Measurements from ENCODE around the gene LRRTM1. TPM values are rescaled to one million over a fixed set of nuclear protein-coding genes. Genes with fewer than 3 reads are reported as not detected.

The LRRTM1 gene
- total and polyA plus RNA-seq, 3 experiments from 2014 or later: not detected

DNA sequence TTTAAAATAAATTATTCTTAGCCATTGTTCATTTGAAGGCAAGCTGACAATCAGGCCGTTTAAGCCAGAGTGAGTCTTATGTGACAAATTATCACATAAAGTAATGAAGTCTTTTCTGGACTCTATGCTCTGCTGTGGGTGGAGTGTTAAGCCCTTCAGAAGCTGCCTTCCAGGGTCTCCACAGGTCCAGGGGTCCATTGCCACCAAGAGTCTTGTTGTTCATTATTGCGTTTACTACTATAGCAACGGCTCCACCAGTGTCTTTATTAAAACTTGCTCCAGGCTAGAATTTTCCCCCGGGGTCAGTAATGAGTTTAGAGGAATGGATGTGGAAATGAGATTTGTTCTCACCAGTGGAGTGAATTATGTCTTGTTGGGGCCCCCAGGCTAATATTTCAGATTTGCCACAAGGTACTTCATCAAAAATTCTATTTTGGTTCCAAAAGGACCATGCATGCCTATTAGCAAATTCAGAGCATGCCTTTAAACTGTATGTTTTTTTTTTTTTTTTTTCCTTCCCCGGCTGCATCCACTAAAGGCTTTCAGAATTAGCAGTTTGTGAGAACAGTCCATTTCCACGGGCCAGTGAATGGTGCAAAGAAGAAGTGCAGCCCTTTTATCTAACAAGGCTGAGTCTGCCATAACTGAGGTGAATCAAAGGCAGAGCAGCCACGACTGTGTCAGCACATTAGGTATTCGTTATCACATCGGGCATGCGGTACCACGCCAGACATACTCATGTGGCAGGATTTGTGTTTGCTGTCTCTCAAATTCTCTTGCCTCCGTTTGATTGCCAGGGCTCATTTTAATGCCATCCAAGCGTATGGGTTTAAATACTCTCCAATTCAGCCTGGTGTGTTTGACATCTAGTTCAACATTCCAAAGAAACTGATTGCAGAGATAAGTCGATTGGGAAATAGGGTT is 26.2 kb upstream of the LRRTM1 start:
- no peak overlapping the region for H3K4me3 Mint-ChIP-seq

DNA sequence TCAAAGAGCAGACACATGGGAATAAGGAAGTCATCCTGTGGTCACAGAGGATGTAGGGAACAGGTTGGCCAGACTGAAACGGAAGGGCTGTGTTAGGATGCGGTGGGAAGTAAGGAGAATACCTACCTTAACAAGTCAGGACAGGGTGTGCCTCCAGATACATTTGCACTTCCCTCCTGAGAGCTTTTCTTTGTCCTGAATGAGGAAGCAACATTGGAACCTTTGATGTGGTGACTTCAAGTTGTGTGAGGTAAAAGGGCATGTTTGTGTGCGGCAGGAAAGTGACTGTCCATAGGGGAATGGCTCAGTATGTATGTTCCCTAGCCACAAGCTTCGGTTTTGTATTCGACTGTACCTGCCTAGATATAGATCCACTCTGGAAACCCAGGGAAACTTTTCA is 24.9 kb upstream of the LRRTM1 start:
- H3K9me3 Mint-ChIP-seq: peaks cover 3 to 14% (median 6%) of the 10 kb centered on the region in 5 donors
- Histone ChIP-seq H3K4me1 (ENCODE audit: insufficient read depth, low read length) (no peaks in the 10 kb centered on the region), H3K4me3 (ENCODE audit: low read length) (no peak overlapping the region), H3K27me3 (ENCODE audit: insufficient read depth, low read length, poor library complexity, severe bottlenecking) (no peaks in the 10 kb centered on the region), H3K9me3 (ENCODE audit: low read length) (no peaks in the 10 kb centered on the region), H3K27ac (ENCODE audit: low read depth, low read length) (no peak overlapping the region), H3K36me3 (ENCODE audit: insufficient read depth, low read length) (no peaks in the 10 kb centered on the region)
- ChIA-PET CTCF (no interaction called here), POLR2A (no interaction called here)
- no peak overlapping the region for H3K4me3 Mint-ChIP-seq
- H3K4me1 Mint-ChIP-seq: no peaks in the 10 kb centered on the region
- H3K27me3 Mint-ChIP-seq: peaks cover 0 to 1% of the 10 kb centered on the region in 2 donors
- no peaks in the 10 kb centered on the region for H3K36me3 Mint-ChIP-seq
- no peak overlapping the region for H3K27ac Mint-ChIP-seq
- no peak for DNase-seq

More for the DNA sequence above, 26.2 kb upstream of the LRRTM1 start:
- peaks cover 3 to 14% (median 6%) of the 10 kb centered on the region in 5 donors for H3K9me3 Mint-ChIP-seq
- peaks cover 0 to 1% of the 10 kb centered on the region in 2 donors for H3K27me3 Mint-ChIP-seq
- CTCF ChIA-PET: no interaction called here
- H3K4me1 Mint-ChIP-seq: no peaks in the 10 kb centered on the region
- H3K27ac Mint-ChIP-seq: no peak overlapping the region
- Histone ChIP-seq H3K9me3 (ENCODE audit: low read length) (no peaks in the 10 kb centered on the region), H3K4me1 (ENCODE audit: insufficient read depth, low read length) (no peaks in the 10 kb centered on the region), H3K36me3 (ENCODE audit: insufficient read depth, low read length) (no peaks in the 10 kb centered on the region), H3K4me3 (ENCODE audit: low read length) (no peak overlapping the region), H3K27me3 (ENCODE audit: insufficient read depth, low read length, poor library complexity, severe bottlenecking) (no peaks in the 10 kb centered on the region), H3K27ac (ENCODE audit: low read depth, low read length) (no peak overlapping the region)
- POLR2A ChIA-PET: no interaction called here
- no peaks in the 10 kb centered on the region for H3K36me3 Mint-ChIP-seq
- no peak for DNase-seq

- no peak for DNase-seq
- no peak overlapping the region for H3K27ac ChIP-seq (ENCODE audit: low read depth, low read length)
- peaks cover 0 to 11% (median 6%) of the 10 kb centered on the region in 5 donors for H3K9me3 Mint-ChIP-seq
- H3K27ac Mint-ChIP-seq: no peak overlapping the region
- no peaks in the 10 kb centered on the region for H3K36me3 ChIP-seq (ENCODE audit: insufficient read depth, low read length)
- no peak overlapping the region for H3K4me3 Mint-ChIP-seq
- H3K4me1 ChIP-seq (ENCODE audit: insufficient read depth, low read length): no peaks in the 10 kb centered on the region
- H3K27me3 ChIP-seq (ENCODE audit: insufficient read depth, low read length, poor library complexity, severe bottlenecking): no peaks in the 10 kb centered on the region
- peaks cover 0 to 1% of the 10 kb centered on the region in 2 donors for H3K27me3 Mint-ChIP-seq
- no peak overlapping the region for H3K4me3 ChIP-seq (ENCODE audit: low read length)
- H3K9me3 ChIP-seq (ENCODE audit: low read length): no peaks in the 10 kb centered on the region
- no peaks in the 10 kb centered on the region for H3K36me3 Mint-ChIP-seq
- ChIA-PET CTCF (no interaction called here), POLR2A (no interaction called here)
- no peaks in the 10 kb centered on the region for H3K4me1 Mint-ChIP-seq
Observed at GRCh38 chr2:80328159-80328571, 23.6 kb upstream of the LRRTM1 start.

GRCh38 chr2:80326861-80327260 is 22.3 kb upstream of the LRRTM1 start:
- Mint-ChIP-seq H3K27me3 (peaks cover 1 to 3% of the 10 kb centered on the region in 2 donors), H3K9me3 (peaks cover 0 to 11% (median 4%) of the 10 kb centered on the region in 5 donors), H3K27ac (no peak overlapping the region), H3K36me3 (no peaks in the 10 kb centered on the region), H3K4me1 (no peaks in the 10 kb centered on the region), H3K4me3 (no peak overlapping the region)
- H3K36me3 ChIP-seq (ENCODE audit: insufficient read depth, low read length): no peaks in the 10 kb centered on the region
- CTCF ChIA-PET: interaction anchor here (1.1 kb wide), 1 partner anchor 17 kb away, joined by 3 read pairs; no protein-coding TSS in a partner anchor
- H3K9me3 ChIP-seq (ENCODE audit: low read length): no peaks in the 10 kb centered on the region
- H3K4me1 ChIP-seq (ENCODE audit: insufficient read depth, low read length): no peaks in the 10 kb centered on the region
- no peak overlapping the region for H3K27ac ChIP-seq (ENCODE audit: low read depth, low read length)
- POLR2A ChIA-PET: no interaction called here
- DNase-seq: no peak
- H3K4me3 ChIP-seq (ENCODE audit: low read length): no peak overlapping the region
- no peaks in the 10 kb centered on the region for H3K27me3 ChIP-seq (ENCODE audit: insufficient read depth, low read length, poor library complexity, severe bottlenecking)

DNA sequence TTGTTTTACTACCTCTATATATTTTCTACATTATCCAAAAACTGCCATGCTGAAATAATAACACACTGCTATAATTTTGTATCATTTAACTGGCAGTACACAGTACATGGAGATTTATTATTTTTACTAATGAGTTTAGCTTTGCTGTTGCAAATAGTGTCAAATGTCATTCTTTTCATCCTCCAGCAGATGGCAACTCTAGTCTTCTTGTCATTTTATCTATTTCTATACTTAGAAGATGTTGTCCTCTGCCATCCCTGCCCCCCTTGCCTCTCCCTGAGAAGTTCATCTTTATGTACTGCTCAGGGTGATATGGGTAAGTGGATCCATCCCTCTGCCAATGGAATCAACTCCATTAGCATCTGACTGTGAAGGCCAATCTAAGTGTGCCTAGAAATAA is 21.7 kb upstream of the LRRTM1 start:
- H3K36me3 ChIP-seq (ENCODE audit: insufficient read depth, low read length): no peaks in the 10 kb centered on the region
- POLR2A ChIA-PET: no interaction called here
- no peak overlapping the region for H3K4me3 Mint-ChIP-seq

GRCh38 chr2:80324525-80324924 is 20.0 kb upstream of the LRRTM1 start:
- no peak overlapping the region for H3K4me3 ChIP-seq (ENCODE audit: low read length)
- peaks cover 1 to 3% of the 10 kb centered on the region in 2 donors for H3K27me3 Mint-ChIP-seq
- no peak overlapping the region for H3K27ac Mint-ChIP-seq
- H3K4me1 ChIP-seq (ENCODE audit: insufficient read depth, low read length): no peaks in the 10 kb centered on the region
- H3K36me3 Mint-ChIP-seq: no peaks in the 10 kb centered on the region
- ChIA-PET POLR2A (no interaction called here), CTCF (no interaction called here)
- no peaks in the 10 kb centered on the region for H3K36me3 ChIP-seq (ENCODE audit: insufficient read depth, low read length)
- peaks cover 3 to 10% (median 5%) of the 10 kb centered on the region in 5 donors for H3K9me3 Mint-ChIP-seq
- no peak overlapping the region for H3K4me3 Mint-ChIP-seq
- no peaks in the 10 kb centered on the region for H3K9me3 ChIP-seq (ENCODE audit: low read length)
- H3K4me1 Mint-ChIP-seq: no peaks in the 10 kb centered on the region
- DNase-seq: no peak
- no peak overlapping the region for H3K27ac ChIP-seq (ENCODE audit: low read depth, low read length)
- no peaks in the 10 kb centered on the region for H3K27me3 ChIP-seq (ENCODE audit: insufficient read depth, low read length, poor library complexity, severe bottlenecking)

More for the DNA sequence above, 21.7 kb upstream of the LRRTM1 start:
- H3K4me1 ChIP-seq (ENCODE audit: insufficient read depth, low read length): no peaks in the 10 kb centered on the region
- H3K27me3 ChIP-seq (ENCODE audit: insufficient read depth, low read length, poor library complexity, severe bottlenecking): no peaks in the 10 kb centered on the region
- DNase-seq: no peak
- Mint-ChIP-seq H3K9me3 (peaks cover 0 to 12% (median 4%) of the 10 kb centered on the region in 5 donors), H3K27ac (no peak overlapping the region), H3K36me3 (no peaks in the 10 kb centered on the region), H3K4me1 (no peaks in the 10 kb centered on the region), H3K27me3 (peaks cover 1 to 3% of the 10 kb centered on the region in 2 donors)
- H3K9me3 ChIP-seq (ENCODE audit: low read length): no peaks in the 10 kb centered on the region
- H3K27ac ChIP-seq (ENCODE audit: low read depth, low read length): no peak overlapping the region
- CTCF ChIA-PET: interaction anchor here (1.1 kb wide), 1 partner anchor 18 kb away, joined by 3 read pairs; no protein-coding TSS in a partner anchor
- no peak overlapping the region for H3K4me3 ChIP-seq (ENCODE audit: low read length)

DNA sequence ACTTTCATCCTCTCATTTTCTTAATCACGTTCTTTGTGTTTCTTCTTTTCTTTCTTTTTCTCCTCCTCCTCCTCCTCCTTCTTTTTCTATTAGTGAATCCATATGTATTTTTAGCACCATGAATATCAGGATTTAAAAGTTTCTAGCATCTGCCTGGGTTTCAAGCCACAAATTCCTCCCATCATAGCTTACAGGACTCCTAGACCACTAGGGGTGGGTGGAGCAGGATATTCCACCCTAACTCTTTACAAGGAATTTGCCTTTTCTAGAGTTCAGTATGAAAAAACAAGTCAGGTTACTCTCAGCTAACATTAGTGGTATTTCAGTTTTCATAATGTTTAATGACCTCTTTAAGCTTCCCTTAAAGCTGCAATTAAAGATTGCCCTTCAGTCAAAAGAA is 19.1 kb upstream of the LRRTM1 start:
- DNase-seq: no peak
- Mint-ChIP-seq H3K27ac (no peak overlapping the region), H3K9me3 (peaks cover 2 to 6% (median 3%) of the 10 kb centered on the region in 5 donors), H3K36me3 (no peaks in the 10 kb centered on the region), H3K27me3 (peaks cover 1 to 3% of the 10 kb centered on the region in 2 donors), H3K4me3 (no peak overlapping the region), H3K4me1 (no peaks in the 10 kb centered on the region)
- H3K9me3 ChIP-seq (ENCODE audit: low read length): no peaks in the 10 kb centered on the region
- H3K27ac ChIP-seq (ENCODE audit: low read depth, low read length): no peak overlapping the region
- ChIA-PET CTCF (no interaction called here), POLR2A (no interaction called here)
- H3K36me3 ChIP-seq (ENCODE audit: insufficient read depth, low read length): no peaks in the 10 kb centered on the region
- no peak overlapping the region for H3K4me3 ChIP-seq (ENCODE audit: low read length)
- no peaks in the 10 kb centered on the region for H3K4me1 ChIP-seq (ENCODE audit: insufficient read depth, low read length)
- no peaks in the 10 kb centered on the region for H3K27me3 ChIP-seq (ENCODE audit: insufficient read depth, low read length, poor library complexity, severe bottlenecking)

GRCh38 chr2:80322958-80323357 is 18.4 kb upstream of the LRRTM1 start:
- Mint-ChIP-seq H3K36me3 (no peaks in the 10 kb centered on the region), H3K9me3 (peaks cover 2 to 10% (median 3%) of the 10 kb centered on the region in 5 donors), H3K4me3 (no peak overlapping the region), H3K27me3 (peaks cover 0 to 3% of the 10 kb centered on the region in 2 donors), H3K27ac (no peak overlapping the region), H3K4me1 (no peaks in the 10 kb centered on the region)
- no peak overlapping the region for H3K4me3 ChIP-seq (ENCODE audit: low read length)
- POLR2A ChIA-PET: no interaction called here
- CTCF ChIA-PET: no interaction called here
- no peak for DNase-seq
- no peaks in the 10 kb centered on the region for H3K36me3 ChIP-seq (ENCODE audit: insufficient read depth, low read length)
- H3K27me3 ChIP-seq (ENCODE audit: insufficient read depth, low read length, poor library complexity, severe bottlenecking): no peaks in the 10 kb centered on the region
- no peak overlapping the region for H3K27ac ChIP-seq (ENCODE audit: low read depth, low read length)
- no peaks in the 10 kb centered on the region for H3K9me3 ChIP-seq (ENCODE audit: low read length)
- no peaks in the 10 kb centered on the region for H3K4me1 ChIP-seq (ENCODE audit: insufficient read depth, low read length)
